Thyroid gland (tissue), 4 donors: Measurements from ENCODE around the gene IPO7.

Experiments used
- CTCF ChIP-seq, 6 experiments: fragments of 200-600 bp in 3 of 6; fragments of 450-650 bp in 3 of 6; sonication (generic) in 3 of 6; IDR thresholded peaks; one replicate each; pipeline ENCODE4 v1.5.1; 2016 to 2019; ENCODE audit warnings: antibody characterized with exemption in 6 of 6, mild to moderate bottlenecking in 2 of 6, inconsistent platforms in 1 of 6, moderate library complexity in 1 of 6
- POLR2A ChIP-seq, 2 donors: fragments of 450-650 bp; IDR thresholded peaks; one replicate each; pipeline ENCODE4 v1.6.1; 2017; ENCODE audit warnings: antibody characterized with exemption in 2 of 2, mild to moderate bottlenecking in 2 of 2, moderate library complexity in 1 of 2

DNA sequence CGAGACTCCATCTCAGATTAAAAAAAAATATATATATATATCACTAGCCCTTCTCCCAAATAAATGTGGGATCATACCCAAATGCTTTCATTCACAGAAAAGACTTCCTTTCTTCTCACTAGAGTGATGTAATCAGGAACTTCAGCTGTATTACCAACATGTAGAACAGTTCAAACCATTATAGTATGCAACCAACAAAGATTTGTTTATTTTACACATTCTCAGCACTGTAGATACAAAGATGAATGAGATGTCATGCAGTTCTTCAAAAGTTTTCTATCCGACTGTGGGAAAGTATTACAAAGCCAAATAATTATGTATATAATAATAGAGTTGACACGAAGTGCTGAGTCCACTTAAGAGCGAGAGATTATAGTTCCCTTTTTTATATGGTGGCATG, 54.2 kb downstream of the IPO7 start:
- TF ChIP-seq POLR2A (IDR thresholded peaks at IDR 0.05) (no peak), CTCF (IDR thresholded peaks at IDR 0.05) (no peak)
